Umbilical cord (tissue), 2 donors: ENCODE measurements around the gene PAX4. TPM values are rescaled to one million over a fixed set of nuclear protein-coding genes. Genes with fewer than 3 reads are reported as not detected.
A peak's percentile ranks its signal among the peaks of the same experiment; 100 is the strongest.

Experiments
- DNase-seq: peaks from one replicate; pipeline ENCODE4 v3.0.0-alpha.2; 2015; ENCODE audit warnings: low spot score
- total RNA-seq: library from RNA; depleted of rRNA; stranded (reverse); fragments of >200 nt; gene quantifications from one replicate; pipeline ENCODE4 v1.2.3, GENCODE V29; 2014; ENCODE audit warnings: low replicate concordance; ENCODE audit not compliant: insufficient read depth

Gene PAX4
- total RNA-seq, 1 donor from 2014 or later: 2.9 TPM

DNA sequence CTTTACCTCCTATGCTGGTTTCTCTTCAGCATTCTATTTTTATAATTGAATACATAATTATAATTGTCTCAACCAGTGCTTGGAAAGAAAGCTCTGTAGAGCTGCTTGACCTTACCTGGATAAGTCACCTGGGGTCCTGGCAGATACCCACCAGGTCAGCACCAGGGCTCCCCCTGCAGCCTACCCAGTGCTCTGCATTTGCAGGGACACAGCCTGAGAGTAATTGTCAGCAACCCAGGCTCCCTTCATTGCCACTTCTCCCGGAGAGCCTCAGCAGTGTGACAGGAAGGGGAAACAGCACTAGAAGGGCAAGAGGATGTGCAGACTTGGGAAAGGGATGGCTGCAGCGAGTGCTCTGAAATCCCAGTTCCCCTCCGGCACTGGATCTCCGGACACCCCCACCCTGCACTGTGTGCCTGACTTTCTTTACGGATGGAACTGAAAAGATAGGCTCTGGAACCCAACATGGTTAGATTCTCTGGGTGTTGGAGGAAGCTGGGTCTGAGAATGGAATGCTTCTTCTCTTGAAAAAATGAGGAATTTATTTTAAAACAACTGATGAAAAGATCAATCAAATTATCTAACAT lies 11.4 kb upstream of the PAX4 start:
- DNase-seq: no peak

DNA sequence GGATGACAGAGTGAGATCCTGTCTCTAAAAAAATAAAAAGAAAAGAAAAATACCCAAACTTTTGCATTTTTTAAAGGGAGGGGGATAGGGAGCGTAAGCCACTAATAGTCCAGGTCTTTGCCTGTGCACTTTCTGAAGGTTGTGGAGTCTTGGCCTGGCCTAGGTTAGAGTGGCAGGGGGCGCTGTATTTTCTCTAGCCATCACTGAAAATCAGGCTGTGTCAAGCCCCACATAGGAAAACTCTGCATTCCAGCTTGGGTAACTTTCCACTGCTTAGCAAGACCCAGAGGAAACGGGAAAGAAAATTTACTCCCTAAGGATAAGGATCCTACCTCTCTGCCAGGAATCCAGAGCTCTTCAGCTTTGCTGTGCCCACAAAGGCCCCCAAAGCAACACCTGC lies 10.5 kb upstream of the PAX4 start:
- no peak for DNase-seq

DNA sequence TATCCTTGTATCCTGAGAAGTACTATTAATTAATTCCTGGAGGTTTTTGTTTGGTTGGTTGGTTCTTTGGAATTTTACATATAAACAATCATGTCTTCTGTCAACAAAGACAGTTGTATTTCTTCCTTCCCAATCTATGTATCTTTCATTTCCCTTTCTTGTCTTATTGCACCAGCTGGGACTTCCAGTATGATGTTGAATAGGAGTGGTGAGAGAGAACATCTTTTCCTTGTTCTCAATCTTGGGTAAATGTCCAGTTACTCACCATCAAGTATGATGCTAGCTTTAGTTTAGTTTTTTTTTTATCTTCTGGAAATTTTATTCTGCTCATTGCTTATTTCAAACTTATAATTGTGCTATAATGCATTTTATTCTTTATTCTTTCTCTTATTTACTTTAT lies 7.4 kb upstream of the PAX4 start:
- no peak for DNase-seq

DNA sequence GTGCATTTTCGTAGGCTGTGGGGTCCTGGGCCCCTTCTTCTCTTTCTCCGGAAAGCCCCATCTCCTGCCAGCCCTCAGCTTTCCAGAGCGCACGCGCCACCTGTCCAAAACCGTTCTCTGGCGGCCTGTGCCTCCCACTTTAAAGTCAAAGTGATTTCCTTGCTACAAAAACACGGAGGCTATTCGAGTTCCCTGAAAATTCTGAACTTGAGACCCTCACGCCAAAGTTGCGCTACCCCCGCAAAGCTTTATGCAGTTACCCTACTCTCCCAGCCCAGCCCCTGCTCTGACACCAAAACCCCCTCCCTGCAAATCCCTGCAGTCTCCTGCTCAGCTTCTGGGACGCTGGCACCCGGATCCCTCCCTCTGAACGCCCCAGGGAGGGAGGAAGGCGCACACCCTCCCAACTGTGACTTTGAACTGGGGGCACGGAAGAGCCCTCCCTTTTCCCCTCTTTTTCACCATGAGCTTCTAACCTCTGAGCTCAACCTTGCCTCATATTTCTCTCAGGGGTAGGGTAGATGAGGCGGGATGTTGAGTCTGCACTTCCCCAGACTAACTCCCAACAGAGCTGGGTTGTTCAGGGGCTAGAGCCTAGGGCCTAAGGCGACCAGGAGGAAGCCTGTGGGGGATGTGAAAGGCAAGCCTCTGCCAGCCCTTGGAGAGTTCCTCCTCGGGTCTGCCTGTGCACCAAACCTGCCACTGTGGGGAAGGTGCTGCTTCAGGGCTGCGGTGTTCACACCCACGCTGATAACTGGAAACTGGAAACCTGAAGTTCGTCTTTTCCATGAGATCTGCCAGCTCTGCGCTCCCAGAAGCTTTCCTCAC lies 2.7 kb upstream of the PAX4 start:
- DNase-seq: no peak

DNA sequence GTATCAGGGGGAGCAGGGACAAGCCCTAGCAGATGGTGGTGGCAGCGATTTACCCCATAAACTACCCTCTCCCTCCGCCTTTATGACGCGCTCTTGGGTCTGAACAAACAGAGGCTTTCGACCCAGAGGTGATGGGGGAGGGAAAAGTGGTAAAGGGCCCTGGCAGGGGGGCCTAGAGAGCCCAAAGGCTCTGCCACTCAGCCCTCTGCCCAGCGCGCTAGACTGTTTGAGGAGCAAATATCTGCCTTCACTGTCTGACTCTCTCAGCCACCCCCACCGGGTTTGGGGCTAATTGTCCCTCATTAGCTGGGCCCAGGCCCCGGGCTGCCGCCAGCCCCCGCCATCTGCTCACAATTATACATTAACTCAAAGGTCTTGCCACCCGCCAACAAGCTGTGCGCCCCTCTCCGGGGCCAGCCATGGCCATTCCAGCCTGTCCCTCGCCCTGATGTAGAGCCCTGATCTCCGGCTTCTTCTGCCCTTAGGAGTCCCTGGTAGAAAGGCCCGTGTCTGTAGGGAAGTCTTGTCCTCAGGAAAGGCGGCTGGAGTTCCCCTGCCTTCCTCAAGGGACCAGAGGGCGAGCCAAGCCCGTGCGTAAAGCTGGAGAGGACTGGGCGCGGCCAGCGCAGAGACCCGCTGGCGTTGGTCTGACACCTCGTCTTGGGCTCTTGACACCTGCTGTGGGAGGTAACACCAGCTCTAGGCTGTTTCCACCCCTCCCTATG lies 1.9 kb upstream of the PAX4 start:
- no peak for DNase-seq

DNA sequence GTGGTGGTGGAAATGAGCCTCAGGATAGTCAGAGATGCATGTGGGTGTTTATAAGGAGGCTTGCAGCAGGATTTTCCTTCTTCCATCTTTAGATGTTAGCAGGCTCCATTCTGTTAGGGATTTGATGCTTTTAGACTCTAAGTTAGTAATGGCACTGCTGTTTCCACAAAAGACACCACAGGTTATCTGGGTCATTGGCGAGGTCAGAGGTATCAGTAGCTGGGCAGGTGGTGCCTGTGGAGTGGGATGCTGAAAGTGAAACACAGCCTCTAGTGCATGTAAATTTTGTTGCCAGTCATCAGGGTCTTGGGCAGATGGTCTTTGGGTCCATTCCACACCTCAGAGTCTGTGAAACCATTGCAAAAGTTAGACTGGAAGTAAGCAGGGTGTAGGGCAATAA lies 833 bp upstream of the PAX4 start:
- no peak for DNase-seq

DNA sequence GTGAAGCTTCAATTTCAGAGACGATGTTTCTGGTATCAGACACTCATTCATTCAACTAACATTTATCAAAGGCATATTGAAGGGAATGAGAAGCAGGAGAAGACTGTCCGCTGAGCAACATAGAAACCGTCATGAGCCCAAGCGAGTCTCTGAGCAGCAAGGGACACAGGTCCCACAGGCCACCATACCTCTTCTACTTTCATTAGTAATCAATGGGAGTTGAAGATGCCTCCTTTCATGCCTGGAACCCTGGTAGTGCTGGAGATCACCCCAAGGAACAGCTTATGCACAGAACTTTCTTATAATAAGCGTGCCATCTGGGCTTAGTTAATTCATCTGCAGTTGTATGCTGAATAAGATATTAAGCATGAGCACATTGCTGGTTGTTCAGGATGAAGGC lies 1.2 kb downstream of the PAX4 start:
- no peak for DNase-seq

DNA sequence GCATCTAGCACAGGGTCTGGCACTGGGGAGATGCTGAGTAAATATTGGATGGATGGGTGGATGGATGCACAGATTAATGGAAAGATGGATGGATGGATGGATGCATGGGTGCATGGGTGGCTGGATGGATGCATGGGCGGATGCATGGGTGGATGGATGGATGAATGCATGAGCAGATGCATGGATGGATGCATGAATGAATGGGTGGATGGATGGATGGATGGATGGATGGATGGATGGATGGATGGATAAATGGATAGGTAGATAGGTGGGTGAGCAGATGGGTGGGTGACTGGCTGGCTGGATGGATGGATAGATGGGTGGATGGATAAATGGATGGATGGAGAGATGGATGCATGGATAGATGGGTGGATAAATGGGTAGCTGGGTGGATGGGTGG lies 5.7 kb downstream of the PAX4 start:
- no peak for DNase-seq

DNA sequence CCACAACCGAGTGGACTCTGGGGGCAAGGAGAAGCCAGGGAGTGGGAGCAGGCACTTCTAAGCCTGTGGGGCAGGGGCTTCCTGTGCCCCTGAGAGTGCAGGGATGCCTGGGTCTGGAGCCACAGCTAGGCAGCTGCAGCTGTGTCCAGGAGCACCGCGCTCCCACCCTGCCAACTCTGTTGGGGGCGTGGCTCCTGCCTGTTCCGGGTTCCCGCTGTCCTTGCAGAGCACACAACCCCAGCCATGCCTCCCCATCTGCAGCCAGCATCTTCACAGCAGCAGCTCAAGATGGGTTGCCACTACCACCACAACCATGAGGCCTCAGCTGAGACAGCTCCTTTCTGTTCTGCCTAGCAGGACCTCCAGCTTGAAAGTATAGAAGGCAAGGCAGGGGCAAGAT lies 8.6 kb downstream of the PAX4 start:
- no peak for DNase-seq

DNA sequence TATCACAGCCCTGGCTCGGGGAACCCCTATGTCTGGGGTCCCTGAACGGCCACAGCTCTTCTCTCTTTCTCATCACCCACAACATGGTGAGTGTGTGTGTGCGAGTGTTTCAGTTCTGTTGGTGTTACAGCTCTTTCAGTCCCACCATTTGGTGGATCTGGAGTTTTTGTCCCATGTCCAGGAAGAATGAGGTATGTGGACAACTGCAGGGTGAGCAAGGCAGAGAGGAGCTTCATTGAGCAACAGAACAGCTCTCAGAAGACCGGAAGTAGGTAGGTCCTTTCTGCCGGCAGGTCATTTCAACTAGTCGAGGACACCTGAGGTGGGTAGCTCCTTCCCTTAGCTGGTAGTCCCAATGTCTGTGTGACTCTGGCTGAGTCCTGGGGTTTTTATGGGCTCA lies 9.5 kb downstream of the PAX4 start:
- no peak for DNase-seq

DNA sequence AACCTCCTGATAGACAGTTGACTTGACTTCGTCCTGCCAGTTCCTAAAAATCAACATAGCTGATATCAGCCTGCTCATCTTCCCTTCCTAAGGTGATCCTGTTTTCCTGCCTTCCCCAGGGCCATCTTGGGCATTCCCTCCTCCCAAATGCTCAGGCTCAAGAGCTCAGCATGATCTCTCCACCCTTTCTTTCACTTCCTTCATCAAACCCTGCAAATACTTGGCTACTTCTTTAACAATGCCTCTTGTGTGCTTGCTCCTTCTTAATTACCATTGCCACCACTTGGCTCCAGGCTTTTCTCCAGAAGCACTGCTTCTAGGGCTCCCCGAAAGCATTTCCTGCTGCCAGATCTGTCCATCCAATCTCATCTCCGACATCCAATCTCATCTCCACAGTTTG lies 17.1 kb downstream of the PAX4 start:
- no peak for DNase-seq

DNA sequence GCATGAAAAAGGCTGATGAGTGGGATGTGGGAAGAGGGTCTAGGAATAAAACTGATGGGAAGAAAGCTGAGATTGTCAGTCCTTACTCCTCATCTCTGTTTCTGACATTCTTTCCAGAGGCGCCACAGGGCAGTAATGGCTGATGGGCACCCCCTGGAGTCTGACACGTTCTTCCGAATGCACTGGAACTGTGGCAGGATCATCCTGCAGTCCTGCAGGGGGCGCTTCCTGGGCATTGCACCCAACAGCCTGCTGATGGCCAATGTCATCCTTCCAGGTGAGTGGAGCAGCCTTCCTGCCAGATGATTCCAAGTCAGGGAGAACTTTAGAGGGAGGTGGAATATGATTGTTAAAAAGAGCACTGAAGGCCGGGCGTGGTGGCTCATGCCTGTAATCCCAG lies 19.6 kb downstream of the PAX4 start:
- no peak for DNase-seq

DNA sequence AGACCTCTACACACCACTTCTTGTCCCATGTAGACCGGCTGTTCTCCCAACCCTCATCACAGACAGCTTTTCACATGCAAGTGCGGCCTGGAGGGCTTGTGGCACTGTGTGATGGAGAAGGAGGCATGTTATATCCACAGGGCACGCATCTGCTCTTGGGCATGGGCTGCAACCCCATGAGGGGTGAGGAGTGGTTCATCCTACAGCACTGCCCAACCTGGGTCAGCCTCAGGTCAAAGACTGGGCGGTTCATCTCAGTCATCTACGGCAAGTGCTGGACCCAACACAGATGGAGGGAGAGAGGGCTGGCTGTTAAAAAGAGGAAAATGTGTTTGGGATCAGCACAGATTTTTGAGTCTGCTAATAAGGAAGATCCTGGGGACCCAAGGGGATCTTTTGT lies 22.2 kb downstream of the PAX4 start:
- no peak for DNase-seq

DNA sequence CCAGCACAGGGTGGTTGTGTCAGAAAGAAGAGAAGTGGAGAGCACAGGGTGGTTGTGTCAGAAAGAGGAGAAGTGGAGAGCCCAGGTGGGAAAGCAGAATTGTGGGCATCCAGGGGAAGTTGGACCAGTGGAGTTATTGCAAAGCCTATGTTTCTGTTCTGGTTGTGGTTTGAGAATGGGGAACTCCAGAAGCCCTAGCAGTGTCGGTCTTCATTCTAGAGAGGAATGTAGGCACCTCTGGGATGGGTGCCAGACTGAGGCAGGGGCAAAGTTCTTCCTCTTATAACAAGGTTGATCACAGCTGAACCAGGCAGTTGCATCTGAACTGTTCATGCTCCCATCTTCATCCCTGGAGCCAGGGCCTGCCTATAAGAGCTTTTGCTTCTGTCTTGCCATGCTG lies 23.5 kb downstream of the PAX4 start:
- DNase-seq: peak; percentile 30

DNA sequence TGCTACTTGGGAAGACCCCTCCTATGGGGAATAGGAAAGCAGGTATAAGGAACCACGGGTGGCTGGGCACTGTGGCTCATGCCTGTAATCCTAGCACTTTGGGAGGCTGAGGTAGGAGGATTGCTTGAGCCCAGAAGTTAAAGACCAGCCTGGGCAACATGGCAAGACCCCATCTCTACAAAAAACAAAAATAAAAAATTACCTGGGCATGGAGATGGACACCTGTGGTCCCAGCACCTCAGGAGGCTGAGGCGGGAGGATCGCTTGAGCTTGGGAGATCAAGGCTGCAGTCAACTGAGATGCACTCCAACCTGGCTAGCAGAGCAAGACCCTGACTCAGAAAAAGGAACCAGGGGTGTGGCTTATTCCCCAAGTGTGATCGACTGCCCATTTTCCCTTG lies 25.4 kb downstream of the PAX4 start:
- no peak for DNase-seq

DNA sequence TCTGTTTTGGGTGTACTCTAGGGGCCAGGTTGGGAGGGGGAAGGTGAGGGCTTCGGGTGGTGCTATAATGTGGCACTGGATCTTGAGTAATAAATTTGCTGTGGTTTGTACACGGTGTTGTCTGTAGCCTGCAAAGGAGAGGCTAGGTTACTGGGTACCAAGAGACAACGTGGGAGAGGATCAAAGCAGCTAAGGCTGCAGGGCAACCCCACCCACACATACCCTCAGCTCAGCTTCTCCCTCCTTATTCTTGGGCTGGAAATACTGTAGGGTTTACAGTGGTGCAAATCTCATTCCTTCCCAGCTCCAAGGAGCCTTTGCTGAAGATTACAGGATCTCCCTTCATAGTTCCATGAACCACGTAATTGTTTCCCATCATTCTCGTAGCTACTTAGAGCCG lies 26.4 kb downstream of the PAX4 start:
- no peak for DNase-seq

DNA sequence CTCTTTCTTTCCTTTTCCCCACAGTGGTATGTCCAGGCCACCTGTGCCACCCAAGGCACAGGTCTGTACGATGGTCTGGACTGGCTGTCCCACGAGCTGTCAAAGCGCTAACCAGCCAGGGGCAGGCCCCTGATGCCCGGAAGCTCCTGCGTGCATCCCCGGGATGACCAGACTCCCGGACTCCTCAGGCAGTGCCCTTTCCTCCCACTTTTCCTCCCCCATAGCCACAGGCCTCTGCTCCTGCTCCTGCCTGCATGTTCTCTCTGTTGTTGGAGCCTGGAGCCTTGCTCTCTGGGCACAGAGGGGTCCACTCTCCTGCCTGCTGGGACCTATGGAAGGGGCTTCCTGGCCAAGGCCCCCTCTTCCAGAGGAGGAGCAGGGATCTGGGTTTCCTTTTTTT lies 26.8 kb downstream of the PAX4 start:
- no peak for DNase-seq

DNA sequence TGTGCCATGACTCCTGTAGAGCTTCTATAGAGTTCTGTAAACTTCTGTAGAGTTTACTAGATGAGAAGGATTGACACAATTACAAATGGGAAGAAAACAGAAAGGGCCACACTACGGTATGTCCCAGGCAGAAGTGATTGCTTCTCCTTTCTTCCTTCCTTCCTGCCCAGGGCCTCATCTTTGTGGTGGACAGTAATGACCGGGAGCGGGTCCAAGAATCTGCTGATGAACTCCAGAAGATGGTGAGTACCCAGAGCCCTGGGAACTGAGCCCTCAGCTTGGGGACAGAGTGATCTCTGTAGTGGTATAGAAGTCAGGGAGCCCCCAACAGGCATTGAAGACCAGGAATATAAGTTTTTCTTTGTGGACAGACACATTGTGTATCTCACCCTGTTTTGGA lies 28.0 kb downstream of the PAX4 start:
- peak; percentile 23 for DNase-seq

DNA sequence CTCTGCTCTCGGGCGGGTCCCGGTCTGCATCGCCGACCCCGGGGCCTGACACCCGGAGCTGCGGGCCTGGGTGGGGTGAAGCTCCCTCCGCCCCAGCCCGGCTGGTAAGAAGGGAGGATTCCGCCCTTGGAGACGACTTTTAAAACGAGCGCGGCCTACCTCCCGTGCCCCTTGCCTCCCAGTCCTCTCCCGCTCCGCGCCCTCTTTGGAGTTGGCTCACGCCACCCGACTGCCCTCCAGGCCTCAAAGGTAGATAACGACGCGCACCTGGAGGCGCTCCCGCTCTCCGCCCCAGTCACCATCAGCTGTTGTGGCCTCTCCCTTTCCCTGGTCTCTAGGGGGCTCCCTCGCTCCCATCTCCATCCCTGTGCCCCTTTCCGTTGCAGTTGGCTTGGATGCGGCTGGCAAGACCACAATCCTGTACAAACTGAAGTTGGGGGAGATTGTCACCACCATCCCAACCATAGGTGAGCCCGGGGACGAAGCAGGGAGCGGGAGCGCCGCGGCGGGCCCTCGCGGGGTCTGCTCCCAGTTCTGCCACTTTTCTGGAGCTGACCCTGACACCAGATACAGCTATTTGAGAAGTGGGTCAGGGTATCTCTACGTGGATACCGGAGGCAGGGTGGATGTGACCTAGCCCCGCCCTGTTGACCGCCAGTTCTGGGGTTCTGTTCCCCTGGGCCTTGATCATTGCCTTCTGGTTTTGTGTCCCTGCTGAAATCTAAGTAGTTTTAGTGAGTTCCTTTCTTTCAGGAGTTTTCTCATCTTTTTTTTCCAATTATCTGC lies 29.1 kb downstream of the PAX4 start:
- peak; percentile 78 for DNase-seq

DNA sequence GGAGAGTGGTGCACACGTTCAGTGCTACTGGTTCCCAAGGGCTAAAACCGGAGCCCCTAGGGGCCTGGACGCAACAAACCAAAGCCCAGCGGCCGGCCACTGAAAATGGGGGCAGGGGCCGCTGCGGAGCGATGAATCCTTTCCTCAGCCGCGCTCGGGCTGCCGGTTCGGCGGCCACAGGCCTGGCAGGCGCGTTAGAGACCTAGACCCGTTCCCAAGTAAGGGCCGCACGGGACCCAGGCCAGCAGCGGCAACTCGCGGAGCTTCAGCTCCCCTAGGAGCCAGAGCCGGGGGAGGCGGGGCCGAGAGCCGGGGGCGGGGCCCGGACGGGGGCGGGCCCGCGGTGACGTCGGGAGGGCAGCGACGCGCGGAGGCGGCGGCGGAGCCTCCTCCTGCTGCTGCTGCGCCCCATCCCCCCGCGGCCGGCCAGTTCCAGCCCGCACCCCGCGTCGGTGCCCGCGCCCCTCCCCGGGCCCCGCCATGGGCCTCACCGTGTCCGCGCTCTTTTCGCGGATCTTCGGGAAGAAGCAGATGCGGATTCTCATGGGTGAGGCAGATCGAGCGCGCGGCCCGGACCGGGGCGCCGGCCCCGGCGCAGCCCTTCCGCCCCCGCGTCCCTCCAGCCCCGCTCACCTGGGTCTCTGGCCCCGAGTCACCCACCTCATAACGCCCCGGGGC lies 29.8 kb downstream of the PAX4 start, which contains the start of gene ARF5:
Gene ARF5 (plus strand): TSS at position 393 of the 678 bp plus-strand sequence. CDS start 88 bp downstream, at position 481.
- DNase-seq: peak; percentile 93

DNA sequence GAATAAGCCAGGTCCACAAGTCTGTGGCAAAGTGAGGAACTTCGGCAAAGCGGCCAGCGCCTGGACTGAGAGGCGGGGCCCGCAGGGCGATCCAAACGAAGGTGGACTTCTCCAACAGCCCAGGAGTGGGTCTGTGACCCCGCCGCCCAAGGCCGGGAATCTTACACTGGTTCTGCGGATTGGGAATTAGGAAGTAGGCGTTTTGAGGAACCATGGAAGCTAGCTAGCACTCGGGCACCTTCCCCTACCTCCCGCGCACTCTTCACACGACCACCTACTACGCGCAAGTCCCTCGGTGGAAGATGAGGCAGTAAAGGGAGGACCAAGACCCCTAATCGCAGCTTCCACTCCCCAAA lies 30.3 kb downstream of the PAX4 start:
- no peak for DNase-seq

DNA sequence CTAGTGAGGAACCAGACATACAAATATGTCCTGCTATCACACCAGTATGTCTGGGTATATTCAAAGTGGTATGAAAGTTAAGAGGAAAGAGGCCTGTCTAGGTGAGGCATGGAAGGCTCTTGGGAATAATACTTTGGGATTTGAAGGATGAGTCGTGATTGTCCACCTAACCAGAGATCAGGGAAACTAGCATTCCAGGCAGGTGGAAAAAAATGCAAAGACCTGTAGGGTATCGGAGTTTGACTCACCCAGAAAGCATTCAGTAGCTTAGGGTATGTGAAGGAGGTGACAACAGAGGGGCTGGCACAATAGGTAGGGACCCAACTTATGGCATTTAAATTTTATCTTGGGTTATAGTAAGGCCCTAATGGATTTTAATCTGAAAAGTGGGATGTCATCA lies 31.6 kb downstream of the PAX4 start:
- DNase-seq: no peak
